Stimulated activated CD4-positive, alpha-beta T cell treated with anti-CD3 and anti-CD28 coated beads, TNF-alpha, amount 100 ng/mL, for 1 hour (primary cell): ENCODE measurements around the gene ORM1.

ENCODE experiments used
- DNase-seq, 3 donors: peaks; one replicate each; pipeline ENCODE4 v3.0.0-alpha.2; 2020; ENCODE audit warnings: low read depth in 3 of 3, low spot score in 1 of 3

Gene ORM1

GRCh38 chr9:114341991-114342390 is 19.1 kb downstream of the ORM1 start:
- no peak for DNase-seq

DNA sequence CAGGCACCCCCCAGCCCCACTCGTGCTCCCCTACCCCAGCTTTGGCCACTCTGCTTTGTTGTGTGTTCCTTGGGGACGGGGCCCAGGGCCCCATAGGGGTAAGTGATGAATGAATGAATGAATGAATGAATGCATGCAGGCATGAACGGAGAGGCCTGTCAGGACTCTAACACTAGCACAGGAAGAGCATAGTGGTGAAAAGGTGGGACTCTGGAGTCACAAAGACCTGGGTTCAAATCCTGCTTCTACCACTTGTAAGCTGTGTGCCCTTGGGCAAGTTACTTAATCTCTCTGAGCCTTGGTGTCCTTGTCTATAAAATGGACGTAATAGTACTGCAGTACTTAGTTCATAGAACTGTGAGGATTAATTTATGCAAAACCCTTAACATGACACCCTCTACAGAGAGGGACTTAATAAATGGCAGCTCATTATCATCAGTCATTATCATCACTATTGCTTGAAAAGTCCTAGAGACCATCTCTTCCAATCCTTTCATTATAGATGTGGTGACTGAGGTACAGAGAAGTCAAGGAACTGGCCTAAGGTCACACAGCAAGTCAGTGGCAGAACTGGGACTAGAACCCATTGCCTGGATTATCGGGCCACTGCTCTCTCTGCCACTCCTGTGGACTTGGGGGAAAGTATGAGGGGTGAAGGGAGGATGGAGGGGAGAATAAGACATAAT is 20.0 kb downstream of the ORM1 start:
- DNase-seq, result no peak

GRCh38 chr9:114343471-114344187 is 20.7 kb downstream of the ORM1 start:
- no peak for DNase-seq

DNA sequence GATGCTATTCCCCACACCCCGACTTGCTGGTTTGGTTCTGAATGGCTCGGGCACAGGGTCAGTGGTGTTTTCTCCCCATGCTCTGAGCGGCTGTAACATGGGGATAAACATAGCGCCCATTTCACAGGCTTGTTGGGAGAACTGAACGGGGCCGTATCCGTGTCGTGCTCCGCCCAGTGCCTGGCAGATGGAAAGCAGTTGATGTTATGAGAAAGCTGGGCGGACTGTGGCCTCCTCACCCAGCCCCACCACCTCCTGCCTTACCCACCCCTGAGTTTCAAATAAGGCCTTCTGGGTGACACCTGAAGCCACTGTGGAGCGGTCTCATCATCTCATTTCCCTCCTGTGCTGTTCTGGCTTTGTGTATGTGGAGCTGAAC is 21.3 kb downstream of the ORM1 start:
- DNase-seq, result no peak

GRCh38 chr9:114344692-114345091 is 21.8 kb downstream of the ORM1 start:
- no peak for DNase-seq

DNA sequence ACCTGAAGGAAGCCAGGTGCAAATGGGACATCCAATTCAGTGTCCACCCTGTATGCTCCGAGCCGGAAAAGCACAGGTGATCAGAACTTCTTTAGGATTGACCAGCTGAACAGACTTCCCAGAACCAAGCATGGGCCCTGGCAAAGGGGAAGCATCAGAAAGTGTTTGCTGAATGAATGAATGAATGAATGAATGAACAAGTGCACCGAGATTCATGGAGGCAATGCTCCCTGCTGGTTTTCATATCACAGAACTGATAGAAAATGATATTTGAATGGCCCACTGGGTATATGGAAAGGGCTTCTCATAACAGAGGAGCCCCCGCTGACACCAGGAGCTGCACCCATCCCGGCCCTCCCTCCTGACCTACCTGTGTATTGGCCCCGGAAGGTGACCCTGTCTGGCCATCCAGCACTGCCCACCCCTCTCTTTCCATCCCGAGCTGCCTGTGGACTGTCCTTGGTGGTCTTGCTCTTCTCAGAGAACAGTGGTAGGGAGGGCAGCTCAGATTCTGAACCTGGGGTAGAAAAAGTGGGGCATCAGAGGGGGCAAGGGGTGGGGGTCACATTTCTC is 22.7 kb downstream of the ORM1 start:
- DNase-seq, result no peak

DNA sequence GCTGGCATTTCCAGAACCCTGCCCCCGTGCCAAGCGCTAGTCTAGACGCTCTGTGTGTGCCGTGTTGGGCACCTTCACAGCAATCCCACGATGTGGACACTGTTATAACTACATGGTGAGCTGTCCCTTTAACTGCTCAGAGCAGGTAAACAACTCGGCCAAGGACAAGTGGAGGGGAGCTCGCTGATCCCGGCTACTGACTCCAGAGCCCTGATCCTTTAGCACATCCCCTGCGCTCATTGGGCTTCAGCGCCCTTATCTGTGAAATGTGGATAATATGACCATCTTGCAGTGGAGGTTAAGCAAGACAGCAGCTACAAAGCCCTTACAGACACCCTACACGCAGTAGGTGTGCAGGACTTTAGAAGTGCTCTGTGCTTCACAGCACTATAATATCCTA is 23.2 kb downstream of the ORM1 start:
- no peak for DNase-seq

- no peak for DNase-seq
Observed at GRCh38 chr9:114347675-114348074, 24.8 kb downstream of the ORM1 start.

- no peak for DNase-seq
Observed at GRCh38 chr9:114348261-114348905, 25.5 kb downstream of the ORM1 start.

- peak in 2 of 3 donors; percentile 28 to 71 for DNase-seq
Observed at GRCh38 chr9:114348906-114349482, 26.1 kb downstream of the ORM1 start.

DNA sequence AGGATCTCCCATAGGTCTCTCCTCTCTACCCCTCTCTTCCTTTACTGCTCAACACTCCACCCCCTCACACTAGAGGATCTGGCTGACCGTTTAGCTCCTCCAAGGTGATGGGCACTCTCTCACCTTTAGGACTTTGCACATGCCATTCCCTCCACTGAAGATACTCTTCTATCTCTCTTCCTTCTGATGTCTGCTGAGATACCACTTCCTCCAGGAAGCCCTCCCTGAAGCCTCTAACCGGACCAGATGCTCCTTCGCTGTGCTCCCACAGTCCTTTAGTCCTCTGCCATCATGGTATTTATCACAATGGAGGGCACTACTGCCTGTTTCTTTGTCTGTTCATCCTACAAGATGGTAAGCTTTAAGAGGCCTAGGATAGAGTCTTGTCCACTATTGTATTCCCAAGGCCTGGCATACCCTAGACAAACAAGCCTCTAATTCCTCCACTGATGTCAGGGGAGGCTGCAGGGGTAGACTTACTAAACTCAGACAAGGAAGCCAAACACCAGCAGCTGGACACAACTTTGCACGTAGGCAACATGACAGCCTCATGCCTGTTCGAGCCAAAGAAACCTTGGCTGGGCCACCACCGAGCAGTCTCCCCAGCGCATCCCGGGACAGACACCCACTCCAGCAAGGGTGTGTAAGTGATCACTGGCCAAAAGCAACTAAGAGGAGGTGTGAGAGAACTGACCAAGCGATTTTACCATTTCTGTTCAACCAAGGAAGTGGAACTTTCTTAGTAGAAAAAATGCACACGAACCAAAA is 27.0 kb downstream of the ORM1 start:
- no peak for DNase-seq

- DNase-seq, result no peak
Observed at GRCh38 chr9:114350636-114351401, 27.9 kb downstream of the ORM1 start.

GRCh38 chr9:114351932-114352331 is 29.0 kb downstream of the ORM1 start:
- no peak for DNase-seq

DNA sequence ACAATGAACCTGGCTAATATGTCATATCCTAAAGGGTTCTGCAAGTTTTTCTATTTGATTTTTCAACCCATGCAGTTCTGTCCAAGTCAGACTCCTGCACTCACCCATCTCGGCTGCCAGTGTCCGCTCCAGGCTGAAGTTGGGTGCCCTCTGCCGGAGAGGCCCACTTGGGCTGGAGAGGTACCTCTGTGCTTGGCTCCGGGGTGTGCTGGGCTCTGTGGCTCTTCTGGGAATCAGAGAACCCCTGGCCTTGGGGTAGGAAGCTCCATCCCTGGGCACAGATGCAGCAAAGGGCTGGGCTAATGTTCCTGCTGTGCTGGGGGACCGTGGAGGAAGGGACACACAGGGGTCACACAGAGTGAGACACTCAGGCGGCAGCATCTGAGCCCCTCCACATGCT is 32.9 kb downstream of the ORM1 start:
- DNase-seq, result no peak

DNA sequence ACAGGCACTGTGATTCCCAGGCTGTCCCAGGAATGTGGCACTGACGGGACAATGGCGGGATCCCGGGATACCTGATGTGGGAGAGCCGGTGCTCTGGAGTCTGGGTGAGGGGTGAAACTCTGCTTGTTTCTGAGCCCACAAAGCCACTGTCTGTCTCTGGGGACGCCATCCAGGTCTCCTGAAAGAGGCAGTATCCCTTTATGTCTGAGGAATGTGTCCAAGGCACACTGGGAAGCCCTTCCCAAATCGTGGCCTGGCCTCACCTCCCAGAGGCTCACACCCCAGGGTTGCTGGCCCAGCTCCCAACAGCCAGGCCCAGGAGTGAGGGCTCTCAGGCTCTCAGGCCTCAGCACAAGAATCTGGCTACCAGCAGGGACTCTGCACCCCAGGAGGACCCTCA is 33.9 kb downstream of the ORM1 start:
- DNase-seq, result no peak

- DNase-seq, result no peak
Observed at GRCh38 chr9:114357360-114357759, 34.5 kb downstream of the ORM1 start.

DNA sequence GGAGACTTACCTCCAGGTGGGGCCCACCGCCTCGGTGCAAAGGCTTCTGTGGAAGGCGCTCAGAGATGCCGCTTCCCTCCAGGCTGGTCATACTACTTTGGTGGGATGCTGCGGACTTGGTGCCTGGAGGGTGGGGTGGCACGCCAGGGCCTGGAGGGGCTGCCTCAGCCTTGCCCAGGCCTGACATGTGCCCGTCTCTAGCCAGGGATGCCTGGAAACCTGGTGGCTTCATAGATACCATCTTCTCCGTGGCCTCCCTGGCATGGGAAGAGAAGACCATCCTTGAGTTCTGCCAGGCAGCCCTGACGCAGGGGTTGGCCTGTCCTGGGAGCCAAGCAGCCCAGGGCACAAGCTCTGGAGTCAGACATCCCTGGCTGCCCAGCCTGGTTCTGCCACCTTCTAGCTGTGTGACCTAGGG is 35.0 kb downstream of the ORM1 start:
- DNase-seq, result no peak

DNA sequence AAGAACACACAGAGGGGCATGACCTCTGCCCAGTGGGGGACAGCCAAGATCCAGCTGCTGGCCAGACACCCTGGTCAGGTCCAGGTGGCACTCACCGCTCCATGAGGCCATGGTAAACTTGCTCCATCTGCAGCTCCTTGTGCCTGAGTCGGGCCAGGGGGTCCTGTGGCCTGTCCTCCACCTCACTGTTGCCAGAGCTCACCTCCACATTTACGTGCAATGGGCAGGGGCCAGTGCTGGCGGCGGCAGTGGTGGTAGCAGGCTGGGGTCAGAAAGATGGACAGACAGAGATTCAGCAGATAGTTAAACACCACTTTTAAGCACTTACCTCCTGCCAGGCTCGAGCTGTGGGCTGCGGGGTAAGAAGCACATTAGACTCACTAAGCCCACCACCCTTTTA is 36.9 kb downstream of the ORM1 start:
- no peak for DNase-seq

GRCh38 chr9:114361542-114361941 is 38.6 kb downstream of the ORM1 start:
- no peak for DNase-seq

DNA sequence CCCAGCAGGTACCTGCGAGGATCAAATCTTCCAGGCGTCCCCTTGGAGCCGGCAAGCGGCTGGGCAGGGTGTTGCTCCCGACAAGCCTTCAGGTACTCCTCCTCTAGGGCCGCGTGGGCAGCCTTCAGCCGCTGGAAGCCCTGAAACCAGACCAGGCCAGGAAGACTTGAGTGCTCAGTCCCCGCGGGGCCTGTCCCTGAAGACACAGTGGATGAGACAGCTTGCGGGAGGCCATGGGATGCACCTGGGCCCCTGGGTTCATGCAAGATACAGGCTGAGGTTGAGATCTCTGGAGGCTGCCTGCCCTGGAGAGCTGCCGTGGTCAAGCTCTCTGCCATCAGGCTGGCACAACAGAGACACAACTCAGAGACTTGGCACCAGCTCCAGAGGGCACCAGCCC is 39.5 kb downstream of the ORM1 start:
- DNase-seq, result no peak
